SKM-1 treated with dmso at 0.1 percent for 144 hours (cell line): ENCODE results near the gene BGLAP.

ENCODE experiments used
- DNase-seq: peaks from one replicate; lab custom pipeline; 2025; ENCODE audit not compliant: unreplicated experiment; lab: John Stamatoyannopoulos, UW

The BGLAP gene

DNA sequence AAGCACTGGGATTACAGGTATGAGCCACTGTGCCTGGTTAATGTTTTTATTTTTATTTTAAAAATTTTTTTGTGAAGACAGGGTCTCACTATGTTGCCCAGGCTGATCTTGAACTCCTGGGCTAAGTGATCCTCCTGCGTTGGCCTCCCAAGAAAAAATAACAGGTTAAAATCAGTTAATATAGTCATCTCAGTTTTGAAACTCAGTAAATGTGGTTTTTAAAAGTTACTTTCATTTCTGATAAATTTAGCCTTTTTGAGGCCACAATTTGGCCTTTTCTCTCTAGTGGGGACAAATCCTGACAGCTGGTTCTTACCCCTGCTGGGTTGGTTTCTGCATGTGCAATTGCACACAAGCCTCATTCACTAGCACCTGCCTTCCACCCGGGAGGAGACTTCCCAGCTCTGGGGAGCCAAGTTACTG is 15.9 kb upstream of the BGLAP start:
- no peak for DNase-seq

GRCh38 chr1:156226782-156227181 is 15.2 kb upstream of the BGLAP start:
- DNase-seq = no peak

DNA sequence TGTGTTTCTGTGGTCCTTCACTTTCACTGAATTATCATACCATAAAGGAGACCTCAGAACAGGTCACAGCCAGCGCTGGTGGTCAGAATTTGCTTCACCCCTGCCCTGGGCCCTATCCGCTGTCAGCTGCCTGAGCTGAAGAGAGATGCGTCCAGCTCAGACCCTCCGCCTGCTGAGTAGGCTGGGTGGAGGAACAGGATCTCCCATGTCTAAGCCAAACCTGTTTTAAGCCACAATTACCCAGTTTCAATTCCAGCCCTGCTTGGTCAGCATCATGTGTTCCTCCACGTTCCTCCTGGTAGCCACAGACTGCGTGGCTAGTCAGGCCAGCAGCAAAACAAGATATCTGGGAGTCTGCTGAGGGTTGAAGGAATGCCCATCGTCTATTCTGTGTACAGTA is 13.5 kb upstream of the BGLAP start:
- DNase-seq = no peak

DNA sequence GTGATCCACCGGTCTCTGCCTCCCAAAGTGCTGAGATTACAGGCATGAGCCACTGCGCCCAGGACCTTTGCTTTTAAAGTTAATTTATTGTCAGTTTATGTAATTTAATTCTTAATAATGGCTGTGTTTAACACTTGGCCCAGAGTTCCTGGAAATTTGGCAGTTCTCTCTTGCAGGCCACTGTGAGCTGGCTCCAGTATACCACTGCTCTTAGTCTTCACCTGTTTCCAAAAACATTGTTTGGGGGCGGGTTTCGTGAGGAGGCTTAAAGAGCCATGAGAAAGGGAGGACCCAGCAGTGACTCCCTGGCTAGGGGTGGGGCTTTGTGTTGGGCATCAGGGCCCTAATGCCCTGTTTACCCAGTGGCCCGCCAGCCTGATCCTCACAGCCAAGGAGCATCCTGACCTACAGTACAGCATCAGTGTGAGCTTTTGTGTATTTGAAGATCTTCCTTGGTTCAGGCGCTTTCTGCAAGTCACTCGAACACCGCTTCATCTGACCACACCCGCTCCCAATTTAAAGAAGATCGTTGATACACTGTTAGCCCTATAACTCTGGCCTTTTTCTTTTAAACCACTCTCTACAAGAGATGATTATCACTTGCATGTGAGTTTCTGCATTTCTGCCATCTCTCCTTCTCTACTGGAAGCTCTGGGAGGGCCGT is 12.0 kb upstream of the BGLAP start:
- DNase-seq = no peak

- no peak for DNase-seq
These were observed 11.5 kb upstream of the BGLAP start for GRCh38 chr1:156230473-156230837.

DNA sequence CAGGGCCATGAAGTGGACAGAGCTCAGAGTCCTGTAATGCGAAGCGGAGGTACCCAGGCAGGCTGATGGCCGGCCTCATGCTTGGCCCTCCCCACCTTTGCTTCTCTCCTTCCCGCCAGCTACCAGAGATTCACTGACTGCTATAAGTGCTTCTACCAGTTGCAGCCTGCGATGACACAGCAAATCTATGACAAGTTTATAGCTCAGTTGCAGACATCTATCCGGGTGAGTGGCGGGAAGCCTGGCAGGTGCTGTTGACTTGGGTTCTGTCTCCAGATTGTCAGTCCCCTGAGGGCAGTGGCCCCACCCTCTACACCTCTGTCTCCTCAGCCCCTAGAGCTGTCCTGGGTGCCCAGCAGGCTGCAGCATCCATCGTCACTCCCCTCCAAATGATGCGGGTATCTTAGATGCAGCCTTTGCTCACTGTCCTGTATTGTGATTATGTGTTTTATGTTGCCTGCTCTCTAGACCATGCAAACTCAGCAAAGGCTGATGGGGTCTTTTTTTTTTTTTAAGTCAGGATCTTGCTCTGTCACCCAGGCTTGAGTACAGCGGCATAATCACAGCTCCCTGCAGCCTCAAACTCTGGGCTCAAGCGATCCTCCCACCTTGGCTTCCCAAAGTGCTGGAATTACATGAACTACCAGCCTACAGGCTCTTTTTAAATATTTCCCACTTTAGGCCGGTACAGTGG is 9.6 kb upstream of the BGLAP start:
- DNase-seq = no peak

- DNase-seq = no peak
These were observed 8.4 kb upstream of the BGLAP start for GRCh38 chr1:156233426-156234127.

- DNase-seq = no peak
These were observed 5.8 kb upstream of the BGLAP start for GRCh38 chr1:156236164-156236563.

DNA sequence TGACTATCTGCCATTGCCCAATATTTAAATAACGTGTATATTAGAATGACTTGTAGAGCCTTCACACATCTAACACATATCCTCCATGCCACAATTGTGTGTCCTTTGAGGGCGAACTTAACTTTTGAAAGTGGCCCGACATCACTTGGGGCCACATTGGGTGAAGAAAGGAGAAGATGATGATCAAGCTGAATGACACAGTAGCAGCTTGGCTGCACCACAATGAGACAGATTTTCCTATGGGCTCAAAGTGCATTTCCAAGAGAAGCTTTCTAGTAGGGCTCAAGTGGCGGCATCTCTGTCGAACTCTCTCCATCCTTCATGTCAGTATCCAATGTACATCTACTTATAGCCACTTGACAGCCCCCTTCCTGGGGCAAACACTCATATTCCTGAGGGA is 3.7 kb upstream of the BGLAP start:
- DNase-seq = no peak

- DNase-seq = no peak
These were observed 623 bp upstream of the BGLAP start for GRCh38 chr1:156241311-156241811.

GRCh38 chr1:156242738-156243137 is 754 bp downstream of the BGLAP start:
- DNase-seq = no peak

- no peak for DNase-seq
These were observed 2.1 kb downstream of the BGLAP start for GRCh38 chr1:156244126-156244525.

DNA sequence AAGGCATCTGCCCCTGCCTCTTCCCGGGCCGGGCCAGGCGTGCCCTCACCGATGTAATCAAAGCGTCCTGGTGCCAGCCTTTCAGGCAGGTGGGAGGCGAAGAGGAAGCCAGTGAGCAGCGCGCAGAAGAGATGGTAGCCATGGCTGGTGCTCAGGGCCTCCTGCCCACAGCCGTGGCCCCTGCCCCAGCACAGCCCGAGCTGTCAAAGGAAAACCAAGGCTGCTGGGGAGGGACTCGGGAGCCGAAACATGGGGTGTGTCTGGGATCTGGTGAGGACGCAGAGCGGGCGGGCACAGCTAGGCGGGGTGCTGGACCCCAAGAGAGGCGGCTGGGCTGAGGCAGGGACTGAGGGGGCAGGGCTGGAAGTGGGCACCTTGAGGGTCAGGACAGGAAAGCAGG is 2.7 kb downstream of the BGLAP start:
- DNase-seq = no peak

- no peak for DNase-seq
These were observed 3.7 kb downstream of the BGLAP start for GRCh38 chr1:156245451-156246232.

GRCh38 chr1:156246241-156246780 is 4.3 kb downstream of the BGLAP start:
- DNase-seq = no peak

GRCh38 chr1:156246781-156247459 is 4.9 kb downstream of the BGLAP start:
- DNase-seq = no peak

GRCh38 chr1:156247460-156248322 is 5.7 kb downstream of the BGLAP start, which contains the start of gene PAQR6:
Gene PAQR6, minus strand, starts transcription at chr1:156248056. Its CDS starts 1,325 bp downstream, at chr1:156246731.
- no peak for DNase-seq

- DNase-seq = no peak
These were observed 6.3 kb downstream of the BGLAP start for GRCh38 chr1:156248323-156248683.

DNA sequence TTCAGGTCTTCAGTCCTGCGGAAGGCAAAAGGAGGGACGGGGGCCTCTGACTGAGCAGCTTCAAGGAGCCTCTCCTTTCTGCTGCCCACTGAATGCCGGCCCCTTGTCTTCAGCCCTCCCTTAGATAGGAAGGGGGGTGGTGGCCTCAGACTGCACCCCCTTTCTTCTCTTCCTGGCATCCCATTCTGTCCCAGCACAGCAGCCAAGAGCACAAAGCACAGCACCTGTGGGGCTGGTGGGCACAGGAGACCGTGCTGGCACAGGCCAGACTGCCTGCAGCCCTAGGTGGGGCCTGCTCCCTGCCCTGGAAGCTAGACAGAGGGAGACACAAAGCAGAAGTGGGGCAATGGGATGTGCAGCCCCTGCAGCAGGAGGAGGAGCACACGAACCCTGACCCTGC is 7.6 kb downstream of the BGLAP start:
- no peak for DNase-seq

DNA sequence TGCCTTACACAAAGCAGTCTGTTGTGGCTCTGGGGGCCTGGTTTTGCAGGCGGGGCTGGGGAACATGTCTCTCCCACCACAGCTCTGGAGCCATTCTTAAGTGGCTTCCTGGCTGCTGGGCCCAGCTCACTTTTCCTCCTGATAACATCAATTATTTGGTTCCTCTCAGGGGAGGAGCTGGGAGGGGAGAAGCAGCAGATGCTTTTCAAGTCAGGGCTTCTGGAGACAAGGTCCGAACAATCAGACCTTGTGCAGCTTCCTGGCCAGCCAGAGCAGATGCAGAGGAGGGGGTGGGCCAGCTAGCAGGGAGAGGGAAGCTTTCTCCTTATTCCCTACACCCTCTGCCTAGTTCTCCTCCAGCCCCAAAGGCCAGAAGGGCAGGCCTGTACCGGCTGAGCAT is 9.5 kb downstream of the BGLAP start:
- no peak for DNase-seq
